Forelimb muscle (tissue), 1 donor: ENCODE data around the gene CPN2. TPM values are rescaled to one million over a fixed set of nuclear protein-coding genes. Genes with fewer than 3 reads are reported as not detected.

Source experiments
- DNase-seq: peaks from one replicate; pipeline ENCODE4 v3.0.0-alpha.2; 2013; ENCODE audit warnings: low read depth
- polyA plus RNA-seq: library from polyadenylated mRNA; unstranded; fragments of 120-200 nt; gene quantifications from one replicate; pipeline ENCODE4 v1.2.1, GENCODE V29; 2013; ENCODE audit not compliant: insufficient read length

Gene CPN2
- polyA plus RNA-seq, 1 donor = not detected

DNA sequence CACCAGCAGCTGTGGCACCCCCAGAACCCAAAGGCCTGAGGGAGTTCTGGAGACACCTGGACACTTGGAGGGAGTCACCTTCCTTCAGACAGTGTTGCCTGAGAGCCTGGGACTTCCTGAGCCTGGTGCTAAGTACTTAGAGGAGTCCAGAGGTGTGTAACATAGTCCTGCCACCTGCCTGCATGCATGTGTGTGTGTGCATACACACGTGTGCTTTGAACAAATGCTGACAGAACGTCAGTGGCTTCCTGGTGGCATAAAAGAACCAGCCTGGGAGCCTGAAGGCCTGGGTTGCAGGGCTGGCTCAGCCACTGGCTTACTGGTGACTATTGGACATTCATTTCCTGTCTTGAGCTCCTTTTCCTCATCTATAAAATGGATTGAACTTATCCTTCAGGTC is 3.2 kb upstream of the CPN2 start:
- no peak for DNase-seq

- DNase-seq = no peak
Measured at GRCh38 chr3:194352667-194353246, 1.6 kb upstream of the CPN2 start.

- no peak for DNase-seq
Measured at GRCh38 chr3:194351952-194352536, 916 bp upstream of the CPN2 start.

- DNase-seq = no peak
Measured at GRCh38 chr3:194350726-194351071, 429 bp downstream of the CPN2 start.

DNA sequence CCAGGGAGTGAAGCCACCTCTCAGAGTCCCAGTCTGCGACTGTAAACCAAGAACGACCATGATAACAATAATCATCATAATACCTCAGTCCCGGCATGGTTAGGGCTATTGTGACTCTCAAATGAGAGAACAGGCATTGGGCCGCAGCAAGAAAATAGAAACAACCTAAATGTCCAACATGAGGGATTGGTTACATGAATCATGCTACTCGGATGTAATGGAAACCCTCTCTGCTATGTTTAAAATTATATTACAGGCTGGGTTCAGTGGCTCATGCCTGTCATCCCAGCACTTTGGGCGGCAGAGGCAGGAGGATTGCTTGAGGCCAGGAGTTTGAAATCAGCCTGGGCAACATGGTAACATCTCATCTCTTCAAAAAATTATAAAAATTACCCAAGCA is 2.8 kb downstream of the CPN2 start:
- no peak for DNase-seq

DNA sequence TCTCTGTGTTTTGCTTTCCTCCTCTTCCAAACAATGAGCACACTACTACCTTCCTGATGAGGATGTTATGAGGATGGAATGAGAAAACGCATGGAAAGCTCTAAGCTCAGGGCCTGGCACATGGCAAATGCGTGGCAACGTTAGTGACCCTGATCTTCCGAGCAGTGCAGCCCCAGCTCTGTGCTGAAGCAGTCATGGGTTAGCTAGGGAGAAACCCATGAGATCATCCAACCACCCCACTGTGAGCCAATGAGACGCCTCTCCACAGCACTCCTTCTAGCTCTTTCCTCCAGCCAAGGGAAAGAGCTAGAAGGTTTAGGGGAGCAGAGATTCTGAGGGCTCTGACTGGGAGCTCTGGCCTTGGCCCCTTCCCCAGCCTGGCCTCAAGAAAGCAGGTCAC is 4.5 kb downstream of the CPN2 start:
- DNase-seq = no peak

DNA sequence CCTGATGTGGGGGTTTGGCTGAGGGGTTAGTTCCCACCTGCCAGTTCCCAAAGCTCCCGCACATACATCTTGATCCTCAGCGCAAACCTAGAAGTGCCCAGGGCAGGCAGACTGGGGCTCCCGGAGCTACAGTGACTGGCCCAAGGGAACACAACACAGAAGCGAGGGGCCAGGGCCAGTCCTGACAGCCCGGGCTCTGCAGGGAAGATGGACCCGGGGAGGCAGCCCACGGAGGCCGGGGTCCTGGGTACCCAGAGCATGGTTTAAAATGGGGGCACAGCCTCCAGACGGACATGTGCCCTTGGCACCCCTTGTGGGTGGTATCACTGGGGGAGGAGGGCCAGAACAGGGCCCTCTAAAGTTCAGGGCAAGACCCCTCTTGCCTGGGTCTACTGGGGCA is 5.1 kb downstream of the CPN2 start:
- DNase-seq = no peak

- no peak for DNase-seq
Measured at GRCh38 chr3:194344012-194344411, 7.1 kb downstream of the CPN2 start.

DNA sequence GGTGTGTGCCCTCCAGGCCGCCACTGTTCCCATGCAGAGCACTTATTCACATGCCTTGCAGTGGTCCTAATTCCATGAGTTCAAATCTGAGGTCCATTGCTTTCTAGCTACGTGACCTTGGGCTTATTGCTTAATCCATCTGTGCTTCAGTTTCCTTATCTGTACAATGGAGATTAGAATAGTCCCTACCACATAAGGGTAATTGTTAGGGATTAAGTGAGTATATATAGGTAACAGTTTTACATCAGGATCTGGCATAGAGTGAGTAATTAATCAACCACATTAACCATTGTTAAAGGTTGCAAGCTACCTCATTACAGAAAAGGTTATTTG is 7.6 kb downstream of the CPN2 start:
- no peak for DNase-seq

DNA sequence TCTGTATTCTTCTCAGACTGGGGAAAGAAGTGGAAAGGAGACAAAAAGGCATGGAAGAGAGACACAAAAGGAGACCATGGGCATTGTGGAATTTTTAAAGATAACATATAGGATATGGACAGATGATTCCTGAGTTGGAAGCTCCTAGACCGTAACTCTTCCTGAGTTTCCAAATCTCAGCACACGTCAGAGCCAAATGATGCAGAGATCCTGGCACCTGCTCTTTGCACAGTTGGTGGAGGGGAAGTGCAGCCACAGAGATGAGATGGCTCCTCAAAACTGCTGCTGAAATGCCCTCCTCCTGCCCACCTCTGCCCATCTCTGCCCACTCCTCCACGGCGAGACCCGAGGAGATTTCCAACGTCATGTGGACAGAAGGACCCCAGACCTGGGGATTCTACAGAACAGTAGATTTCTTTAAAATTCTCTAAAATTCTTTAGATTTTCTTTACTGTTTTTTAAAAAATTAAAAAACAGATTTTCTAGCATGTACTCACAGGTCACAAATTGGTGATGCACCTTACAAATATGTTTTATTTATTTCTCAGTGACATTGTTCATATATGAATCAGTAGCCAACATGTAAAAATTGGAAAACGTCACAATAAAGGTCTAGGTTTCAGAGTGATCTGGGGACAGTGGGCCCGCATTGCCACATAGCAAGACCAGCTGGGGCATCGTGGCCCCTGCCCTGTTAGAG is 8.1 kb downstream of the CPN2 start:
- DNase-seq = no peak

DNA sequence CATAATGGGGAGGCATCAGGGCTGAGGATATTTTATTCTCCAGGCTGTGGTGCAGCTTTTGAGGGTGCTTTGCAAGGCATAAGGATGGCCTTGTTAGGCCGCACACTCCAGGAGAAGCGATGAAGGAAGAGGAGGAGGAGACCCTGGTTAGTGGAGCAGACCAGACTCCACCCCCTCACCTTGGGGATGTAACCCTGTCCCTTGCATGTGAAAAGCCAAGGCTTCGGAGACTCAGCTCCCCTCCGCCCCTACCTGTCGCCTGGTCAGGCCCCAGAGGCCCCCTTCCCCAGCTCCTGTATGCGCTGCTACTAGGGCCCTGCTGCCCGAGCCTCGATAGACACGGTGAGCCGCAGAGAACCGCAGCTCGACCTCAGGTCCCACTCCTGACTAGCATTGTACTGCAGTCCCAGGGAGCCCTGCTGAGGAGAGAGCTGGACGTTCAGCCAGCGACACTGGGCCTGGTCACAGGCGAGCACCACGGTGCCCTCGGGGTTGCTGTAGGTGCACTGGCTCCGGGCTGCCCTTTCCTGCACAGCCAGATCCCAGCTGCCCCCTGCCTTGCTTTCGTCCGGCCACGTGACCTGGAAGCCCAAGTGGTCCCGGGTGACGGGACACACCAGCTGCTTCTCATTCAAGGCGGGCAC is 10.2 kb downstream of the CPN2 start:
- no peak for DNase-seq

DNA sequence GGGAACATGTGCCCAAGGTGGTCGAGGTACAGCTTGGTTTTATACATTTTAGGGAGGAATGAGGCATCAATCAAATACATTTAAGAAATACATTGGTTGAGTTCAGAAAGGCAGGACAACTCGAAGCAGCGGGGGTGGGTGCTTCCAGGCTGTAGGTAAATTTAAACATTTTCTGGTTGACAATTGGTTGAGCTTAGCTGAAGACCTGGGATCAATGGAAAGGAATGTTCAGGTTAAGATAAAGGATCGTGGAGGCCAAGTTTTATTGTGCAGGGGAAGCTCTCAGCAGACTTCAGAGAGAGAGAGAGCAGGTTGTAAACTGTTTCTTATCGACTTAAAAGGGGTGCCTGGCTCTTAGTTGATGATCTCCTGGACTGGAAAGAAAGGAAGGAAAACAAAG is 11.3 kb downstream of the CPN2 start:
- no peak for DNase-seq

GRCh38 chr3:194339356-194339755 is 11.8 kb downstream of the CPN2 start:
- DNase-seq = no peak

- no peak for DNase-seq
Measured at GRCh38 chr3:194337965-194338753, 13.0 kb downstream of the CPN2 start.

GRCh38 chr3:194336601-194337355 is 14.3 kb downstream of the CPN2 start:
- no peak for DNase-seq

DNA sequence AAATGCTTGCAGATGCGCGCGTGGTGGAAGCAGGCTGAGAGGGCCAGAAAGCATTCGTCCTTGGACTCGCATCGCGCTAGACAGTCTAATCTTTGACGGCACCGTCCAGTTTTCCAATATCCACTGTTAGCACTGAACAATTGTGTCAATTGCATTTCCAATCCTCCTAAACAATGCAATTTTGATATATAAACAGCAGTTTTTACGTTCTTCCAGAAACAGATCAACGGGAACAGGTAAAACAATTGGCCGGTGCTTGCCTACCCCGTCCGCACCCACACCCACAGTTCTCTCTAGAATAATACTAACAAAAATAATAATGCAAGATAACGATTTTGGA is 17.2 kb downstream of the CPN2 start:
- no peak for DNase-seq

GRCh38 chr3:194333212-194333980 is 17.7 kb downstream of the CPN2 start:
- peak; percentile 50 for DNase-seq

GRCh38 chr3:194332858-194333211 is 18.3 kb downstream of the CPN2 start:
- no peak for DNase-seq

GRCh38 chr3:194330579-194330978 is 20.5 kb downstream of the CPN2 start:
- DNase-seq = no peak

DNA sequence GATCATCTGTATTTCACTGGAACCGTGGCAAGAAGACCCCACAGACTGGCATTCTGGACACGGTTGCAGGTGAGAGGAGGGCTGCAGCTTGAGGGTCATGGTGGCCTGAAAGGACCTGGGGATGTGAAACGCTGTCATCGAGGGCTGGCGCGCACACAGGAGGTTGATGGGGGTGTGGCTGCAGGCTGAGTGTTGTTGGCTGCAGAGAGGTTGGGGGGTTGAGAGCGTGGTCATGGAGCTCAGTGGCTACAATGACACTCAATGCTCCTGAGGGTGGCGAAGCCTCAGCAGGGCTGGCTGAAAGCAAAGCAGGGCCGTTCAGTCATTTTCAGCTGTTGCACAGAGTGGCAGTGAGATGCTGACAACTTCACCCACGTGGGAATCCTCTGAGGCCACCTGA is 21.0 kb downstream of the CPN2 start:
- DNase-seq = no peak

DNA sequence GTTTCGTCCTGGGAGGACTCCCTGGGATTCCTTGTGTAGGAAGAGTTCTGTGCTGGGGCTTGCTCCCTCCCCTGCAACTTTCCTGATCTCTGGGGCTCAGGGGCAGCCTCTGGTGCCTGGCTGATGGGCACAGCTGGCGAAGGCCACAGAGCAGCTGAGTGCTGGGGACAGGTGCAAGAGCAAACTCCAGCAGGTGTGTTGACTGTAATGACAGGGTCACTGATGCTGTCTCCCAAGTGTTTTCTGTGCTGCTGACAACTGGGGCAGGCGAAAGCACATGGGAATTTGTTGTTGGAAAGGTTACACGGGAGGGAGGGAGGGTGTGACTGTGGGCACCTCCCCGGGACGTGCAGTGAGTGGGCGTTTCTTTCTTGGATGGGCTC is 21.6 kb downstream of the CPN2 start:
- no peak for DNase-seq
